ENCODE measurements around the gene WDR31. TPM values are rescaled to one million over a fixed set of nuclear protein-coding genes. Genes with fewer than 3 reads are reported as not detected.
"Not testable (repeated sequence)": the region's sequence is repeated elsewhere in the genome, so short reads cannot be mapped to it uniquely, and the experiment has no call there.

WDR31 gene
- polyA plus RNA-seq, result 1 to 10 TPM; 1.1 to 1.5 (median 1.3) TPM

DNA sequence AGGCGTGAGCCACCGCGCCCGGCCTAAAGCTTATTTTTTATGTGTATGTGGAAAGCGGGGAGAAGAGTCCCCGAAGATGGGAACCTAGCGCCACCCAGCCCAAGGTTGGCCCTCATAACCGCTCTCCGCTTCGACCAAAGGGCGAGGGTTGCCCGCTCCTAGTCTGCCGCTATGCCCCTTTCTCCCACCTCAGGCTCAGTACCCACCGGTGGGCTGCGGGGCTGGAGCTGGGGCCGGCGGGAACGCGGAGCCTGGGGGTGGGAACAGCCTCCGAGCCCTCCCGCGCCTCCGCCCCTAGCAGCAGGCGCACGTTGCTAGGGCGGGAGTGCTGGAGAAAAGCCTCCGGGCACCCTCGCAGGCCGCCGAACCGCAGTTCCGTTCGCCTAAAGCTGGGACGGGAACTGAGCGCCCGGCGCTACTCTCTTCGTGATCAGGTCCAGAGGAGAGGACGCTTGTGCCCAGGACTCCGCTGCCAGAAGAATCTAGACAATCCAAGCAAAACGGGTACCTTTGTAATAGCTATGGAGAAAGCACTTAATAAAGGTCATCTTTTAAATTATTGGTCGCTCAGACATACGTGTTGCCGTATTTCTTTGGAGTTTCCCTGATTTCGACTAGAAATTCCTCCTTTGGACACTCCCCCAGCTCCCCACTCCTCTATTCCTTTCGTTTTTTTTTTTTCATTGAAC is at the start of gene WDR31:
TSS of gene WDR31 (minus strand) at position 265 of the 689 bp plus-strand sequence. CDS start 8,253 bp downstream, outside the sequence.
- H3K27ac ChIP-seq (ENCODE audit: low read depth, low read length), result no peak within 1 kb of the TSS
- 0 to 1% (median 0%) methylated on average over 40 to 46 of the region's 46 CpGs for whole genome bisulfite sequencing, 3 donors

DNA sequence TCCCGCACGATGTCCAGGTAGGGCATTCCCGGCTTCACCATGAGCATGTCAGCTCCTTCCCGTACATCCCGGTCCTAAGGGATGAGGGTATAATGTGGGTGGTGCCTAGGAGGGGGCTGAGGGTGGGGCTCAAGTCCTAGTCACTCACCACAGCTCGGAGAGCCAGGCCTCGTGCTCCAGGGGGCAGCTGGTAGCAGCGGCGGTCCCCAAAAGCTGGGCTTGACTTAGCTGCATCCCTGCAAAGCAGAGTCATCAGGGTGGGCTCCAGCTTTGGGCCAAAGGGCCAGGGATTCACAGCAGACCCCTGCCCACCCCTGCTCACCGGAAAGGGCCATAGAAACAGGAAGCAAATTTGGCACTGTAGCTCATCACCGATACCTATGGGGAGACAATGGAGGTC is 49.4 kb upstream of the WDR31 start:
- 88 to 93% (median 89%) methylated on average over 11 of the region's 11 CpGs for WGBS, 3 donors
- H3K27ac ChIP-seq (ENCODE audit: low read depth, low read length), result no peak overlapping the region

DNA sequence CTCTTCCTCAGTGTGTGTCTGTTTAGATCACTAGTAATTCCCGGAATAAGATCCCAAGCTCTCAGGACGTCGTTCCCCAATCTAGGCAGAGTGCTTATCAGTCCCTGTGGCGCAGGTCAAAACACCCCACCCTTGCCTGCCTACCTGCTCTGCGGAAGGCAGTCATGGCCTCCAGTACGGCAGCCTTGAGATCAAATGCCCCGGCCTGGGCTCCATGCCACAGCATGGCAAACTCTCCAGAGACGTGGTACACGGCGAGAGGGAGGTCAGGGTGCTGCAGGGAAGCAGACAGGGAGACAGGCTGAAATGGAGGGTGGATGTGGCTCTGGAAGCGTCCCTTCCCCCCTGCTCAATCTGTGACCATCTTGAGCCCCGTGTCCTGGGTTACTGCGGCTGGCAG is 48.8 kb upstream of the WDR31 start:
- H3K27ac ChIP-seq (ENCODE audit: low read depth, low read length), result no peak overlapping the region
- WGBS, 3 donors, result 24 to 93% (median 85%) methylated on average over 13 of the region's 13 CpGs

DNA sequence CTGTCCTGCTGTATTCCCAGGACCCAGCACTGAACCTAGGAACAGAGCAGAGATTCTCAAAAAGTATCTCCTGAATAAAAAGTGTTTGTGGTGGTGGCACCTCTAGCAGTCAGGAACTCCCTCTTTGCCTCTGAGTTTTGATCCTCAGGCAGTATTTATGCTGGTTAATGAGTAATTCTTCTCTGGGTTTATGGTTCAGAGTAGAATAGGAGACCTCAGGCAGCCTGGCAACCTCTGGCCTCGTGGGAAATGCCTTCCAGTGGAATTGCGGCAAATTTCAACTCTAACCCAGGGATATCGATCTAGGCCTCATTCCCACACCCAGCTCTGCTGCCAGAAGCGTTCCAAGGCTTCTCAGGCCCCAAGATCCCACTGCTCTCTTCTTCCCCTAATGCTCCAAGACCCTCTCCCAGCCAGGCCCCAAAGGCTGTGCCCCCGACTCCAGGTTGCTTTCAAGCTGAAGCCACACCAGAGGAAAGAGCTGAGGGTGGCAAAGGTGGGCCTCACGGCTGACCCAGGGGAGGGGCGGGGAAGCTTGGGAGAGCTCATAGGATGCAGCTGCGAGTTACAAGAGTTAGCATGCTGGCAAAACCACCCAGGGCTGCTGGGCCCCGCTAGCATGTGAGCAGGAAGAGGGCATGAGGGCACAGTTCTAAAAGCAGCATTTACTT is 47.6 kb upstream of the WDR31 start:
- WGBS, 3 donors, result 26 to 92% (median 75%) methylated on average over 9 of the region's 9 CpGs
- H3K27ac ChIP-seq (ENCODE audit: low read depth, low read length), result no peak overlapping the region

DNA sequence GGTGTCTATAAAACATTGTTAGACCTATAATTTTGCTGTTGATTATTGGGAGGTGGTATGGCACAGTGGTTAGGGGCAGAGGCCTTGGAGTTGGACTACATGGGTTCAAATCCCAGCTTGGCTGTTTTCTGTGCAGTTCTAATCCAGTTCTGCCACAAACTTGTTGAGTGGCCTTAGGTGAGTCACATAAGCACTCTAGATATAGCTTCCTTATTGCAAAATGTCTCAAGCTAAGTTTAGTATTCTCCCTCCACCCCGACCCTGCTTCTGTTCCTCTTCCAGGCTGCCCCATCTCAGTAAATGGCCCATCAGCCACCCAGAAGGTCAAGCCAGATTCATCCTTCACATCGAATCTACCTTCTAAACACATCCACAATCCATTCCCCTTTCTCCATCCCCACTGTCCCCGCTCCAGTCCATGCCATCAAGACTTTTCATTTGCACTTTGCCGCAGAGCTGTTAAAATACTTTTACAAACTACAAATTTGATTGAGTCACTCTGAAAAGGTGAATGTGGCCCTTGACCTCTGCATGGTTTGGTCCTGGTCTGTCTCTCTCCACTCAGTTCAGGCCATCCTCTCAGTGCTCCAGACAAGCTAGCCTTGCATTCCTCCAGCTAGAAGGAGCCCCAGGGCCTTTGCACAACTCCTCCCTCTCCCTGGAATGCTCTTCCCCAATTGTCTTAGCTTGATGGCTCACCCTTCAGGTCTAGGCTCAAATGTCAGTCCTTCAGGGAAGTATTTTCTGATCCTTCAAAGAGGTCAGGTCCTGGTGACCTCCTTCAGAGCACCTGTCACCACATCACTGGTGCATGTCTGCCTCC is 46.7 kb upstream of the WDR31 start:
- WGBS, 3 donors, result 78 to 94% (median 81%) methylated on average over 4 of the region's 4 CpGs
- H3K27ac ChIP-seq (ENCODE audit: low read depth, low read length), result no peak overlapping the region

DNA sequence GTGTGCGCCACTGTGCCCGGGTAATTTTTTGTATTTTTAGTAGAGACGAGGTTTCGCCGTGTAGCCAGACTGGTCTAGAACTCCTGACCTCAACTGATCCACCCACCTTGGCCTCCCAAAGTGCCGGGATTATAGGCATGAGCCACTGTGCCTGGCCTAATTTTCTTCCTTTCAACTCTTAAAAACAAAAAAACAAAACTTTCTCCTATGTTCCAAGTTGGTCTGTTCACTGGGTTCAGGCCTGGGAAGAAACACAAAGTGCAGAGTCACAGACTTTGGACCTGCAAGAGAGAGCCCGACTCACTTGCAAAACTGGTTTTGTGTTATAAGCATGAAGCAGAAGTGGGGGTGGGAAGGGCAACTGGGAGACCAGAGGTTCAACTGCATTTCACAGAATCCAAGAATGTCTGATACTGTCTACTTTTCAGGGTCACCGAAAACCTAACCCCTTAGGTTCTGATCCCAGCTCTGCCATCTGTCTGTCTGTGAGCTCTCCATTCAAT is 41.9 kb upstream of the WDR31 start:
- H3K27ac ChIP-seq (ENCODE audit: low read depth, low read length), result no peak overlapping the region
- WGBS, 3 donors, result 26 to 90% (median 81%) methylated on average over 8 of the region's 8 CpGs

DNA sequence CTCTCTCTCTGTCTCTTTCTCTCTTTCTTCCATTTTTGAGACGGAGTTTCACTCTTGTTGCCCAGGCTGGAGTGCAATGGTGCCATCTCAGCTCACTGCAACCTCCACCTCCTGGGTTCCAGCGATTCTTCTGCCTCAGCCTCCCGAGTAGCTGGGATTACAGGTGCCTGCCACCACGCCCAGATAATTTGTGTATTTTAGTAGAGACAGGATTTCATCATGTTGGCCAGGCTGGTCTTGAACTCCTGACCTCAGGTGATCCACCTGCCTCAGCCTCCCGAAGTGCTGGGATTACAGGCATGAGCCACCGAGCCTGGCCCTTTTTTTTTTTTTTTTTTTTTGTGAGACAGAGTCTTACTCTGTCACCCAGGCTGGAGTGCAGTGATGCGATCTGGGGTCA is 41.4 kb upstream of the WDR31 start:
- H3K27ac ChIP-seq (ENCODE audit: low read depth, low read length), result not testable (repeated sequence)
- WGBS, 3 donors, result 40 to 87% (median 83%) methylated on average over 7 of the region's 7 CpGs

DNA sequence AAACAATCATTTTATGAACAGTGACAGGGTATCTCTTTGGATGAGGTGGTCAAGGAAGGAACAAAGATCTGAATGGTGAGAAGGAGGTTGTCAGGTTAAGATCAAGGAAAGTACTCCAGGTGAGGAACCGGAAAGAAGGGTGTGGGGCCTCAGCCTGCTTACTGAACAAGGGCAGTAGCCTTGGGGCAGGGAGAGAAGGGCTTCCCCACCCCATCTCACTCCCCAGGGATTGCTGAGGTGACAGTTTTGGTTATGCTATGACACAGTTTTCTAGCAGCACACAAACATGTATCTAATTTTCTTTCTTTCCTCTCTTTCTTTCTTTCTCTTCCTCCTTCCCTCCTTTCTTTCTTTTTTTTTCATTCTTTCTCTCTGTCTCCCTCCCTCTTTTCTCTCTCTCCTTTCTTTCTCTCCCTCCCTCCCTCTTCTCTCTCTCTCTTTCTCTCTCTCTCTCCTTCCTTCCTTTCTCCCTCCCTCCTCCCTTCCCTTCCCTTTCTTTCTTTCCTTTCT is 40.8 kb upstream of the WDR31 start:
- no peak overlapping the region for H3K27ac ChIP-seq (ENCODE audit: low read depth, low read length)
- 27 to 62% (median 58%) methylated on average over 1 of the region's 1 CpG for WGBS, 3 donors

DNA sequence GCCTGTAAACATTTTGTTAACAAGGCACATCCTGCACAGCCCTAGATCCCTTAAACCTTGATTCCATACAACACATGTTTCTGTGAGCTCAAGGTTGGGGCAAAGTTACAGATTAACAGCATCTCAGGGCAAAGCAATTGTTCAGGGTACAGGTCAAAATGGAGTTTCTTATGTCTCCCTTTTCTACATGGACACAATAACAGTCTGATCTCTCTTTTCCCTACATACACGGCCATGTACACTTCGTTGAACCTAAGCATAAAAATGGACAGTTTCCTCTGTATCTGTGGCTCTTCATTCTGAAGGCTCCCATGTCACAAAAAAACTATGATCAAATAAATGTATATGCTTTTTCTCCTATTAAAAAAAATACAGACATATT is 39.7 kb upstream of the WDR31 start:
- WGBS, 3 donors, result 55 to 89% (median 75%) methylated on average over 2 of the region's 2 CpGs
- H3K27ac ChIP-seq (ENCODE audit: low read depth, low read length), result not testable (repeated sequence)

DNA sequence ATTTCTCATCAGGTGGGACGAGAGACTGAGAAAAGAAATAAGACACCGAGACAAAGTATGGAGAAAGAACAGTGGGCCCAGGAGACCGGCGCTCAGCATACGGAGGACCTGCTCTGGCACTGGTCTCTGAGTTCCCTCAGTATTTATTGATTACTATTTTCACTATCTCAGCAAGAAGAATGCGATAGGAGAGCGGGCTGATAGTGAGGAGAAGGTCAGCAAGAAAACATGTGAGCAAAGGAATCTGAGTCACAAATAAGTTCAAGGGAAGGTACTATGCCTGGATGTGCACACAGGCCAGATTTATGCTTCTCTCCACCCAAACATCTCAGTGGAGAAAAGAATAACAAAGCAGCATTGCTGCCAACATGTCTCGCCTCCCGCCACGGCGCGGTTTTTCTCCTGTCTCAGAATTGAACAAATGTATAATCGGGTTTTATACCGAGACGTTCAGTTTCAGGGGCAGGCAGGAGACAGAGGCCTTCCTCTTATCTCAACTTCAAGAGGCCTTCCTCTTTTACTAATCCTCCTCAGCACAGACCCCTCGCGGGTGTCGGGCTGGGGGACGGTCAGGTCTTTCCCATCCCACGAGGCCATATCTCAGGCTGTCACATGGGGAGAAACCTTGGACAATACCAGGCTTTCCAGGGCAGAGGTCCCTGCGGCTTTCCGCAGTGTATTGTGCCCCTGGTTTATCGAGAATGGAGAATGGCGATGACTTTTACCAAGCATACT is 39.2 kb upstream of the WDR31 start:
- WGBS, 3 donors, result 22 to 68% (median 68%) methylated on average over 24 of the region's 24 CpGs
- H3K27ac ChIP-seq (ENCODE audit: low read depth, low read length), result not testable (repeated sequence)

DNA sequence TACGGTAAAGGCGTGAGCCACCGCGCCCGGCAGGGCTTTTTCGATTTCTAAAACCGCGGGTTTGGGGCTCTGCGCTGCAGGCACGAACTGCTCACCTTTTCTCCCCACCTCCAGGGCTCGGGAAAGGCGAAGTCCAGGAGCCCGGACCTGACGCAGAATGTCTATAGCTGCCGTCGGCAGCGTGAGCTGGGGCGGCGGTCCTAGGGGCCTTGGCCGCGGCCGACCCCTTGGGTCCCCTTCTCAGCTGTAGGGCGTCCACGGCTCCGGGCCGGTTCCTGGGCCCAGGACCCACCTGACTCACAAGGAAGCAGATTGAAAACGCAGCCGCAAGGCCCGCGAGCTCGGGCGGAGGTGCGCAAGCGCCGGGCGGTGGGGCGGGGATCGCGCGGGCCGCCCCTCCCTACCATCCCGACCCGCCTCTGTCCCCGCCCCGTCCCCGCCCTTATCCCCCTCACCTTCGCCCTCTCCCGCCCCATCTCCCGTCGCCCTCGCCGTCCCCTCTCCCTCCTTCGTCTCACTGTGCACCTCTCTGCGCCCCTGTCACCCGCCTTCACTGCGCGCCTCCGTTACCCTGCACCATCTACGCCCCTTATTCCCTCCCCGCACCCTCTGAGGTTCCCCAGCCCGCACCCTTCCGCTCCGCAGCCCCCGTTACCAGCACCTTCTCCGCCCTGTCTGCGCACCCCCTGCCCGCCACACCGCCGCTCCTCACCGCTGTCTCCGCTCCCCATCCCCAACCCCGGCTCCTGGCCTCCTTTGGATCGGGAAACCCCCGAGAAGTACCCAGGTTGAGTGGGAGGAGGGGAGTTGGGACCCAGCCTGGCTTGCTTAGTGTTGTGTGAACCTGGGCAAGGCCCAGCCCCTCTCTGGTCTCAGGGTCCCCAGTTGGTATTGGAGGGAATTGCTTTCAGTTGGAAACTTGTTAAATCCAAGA is 36.8 kb upstream of the WDR31 start, which contains the start of gene HDHD3:
TSS of gene HDHD3 (minus strand) at position 353 of the 934 bp plus-strand sequence. CDS start 2,632 bp downstream, outside the sequence.
- no peak within 1 kb of the TSS for H3K27ac ChIP-seq (ENCODE audit: low read depth, low read length)
- WGBS, 3 donors, result 1 to 3% (median 2%) methylated on average over 33 to 72 of the region's 74 CpGs

DNA sequence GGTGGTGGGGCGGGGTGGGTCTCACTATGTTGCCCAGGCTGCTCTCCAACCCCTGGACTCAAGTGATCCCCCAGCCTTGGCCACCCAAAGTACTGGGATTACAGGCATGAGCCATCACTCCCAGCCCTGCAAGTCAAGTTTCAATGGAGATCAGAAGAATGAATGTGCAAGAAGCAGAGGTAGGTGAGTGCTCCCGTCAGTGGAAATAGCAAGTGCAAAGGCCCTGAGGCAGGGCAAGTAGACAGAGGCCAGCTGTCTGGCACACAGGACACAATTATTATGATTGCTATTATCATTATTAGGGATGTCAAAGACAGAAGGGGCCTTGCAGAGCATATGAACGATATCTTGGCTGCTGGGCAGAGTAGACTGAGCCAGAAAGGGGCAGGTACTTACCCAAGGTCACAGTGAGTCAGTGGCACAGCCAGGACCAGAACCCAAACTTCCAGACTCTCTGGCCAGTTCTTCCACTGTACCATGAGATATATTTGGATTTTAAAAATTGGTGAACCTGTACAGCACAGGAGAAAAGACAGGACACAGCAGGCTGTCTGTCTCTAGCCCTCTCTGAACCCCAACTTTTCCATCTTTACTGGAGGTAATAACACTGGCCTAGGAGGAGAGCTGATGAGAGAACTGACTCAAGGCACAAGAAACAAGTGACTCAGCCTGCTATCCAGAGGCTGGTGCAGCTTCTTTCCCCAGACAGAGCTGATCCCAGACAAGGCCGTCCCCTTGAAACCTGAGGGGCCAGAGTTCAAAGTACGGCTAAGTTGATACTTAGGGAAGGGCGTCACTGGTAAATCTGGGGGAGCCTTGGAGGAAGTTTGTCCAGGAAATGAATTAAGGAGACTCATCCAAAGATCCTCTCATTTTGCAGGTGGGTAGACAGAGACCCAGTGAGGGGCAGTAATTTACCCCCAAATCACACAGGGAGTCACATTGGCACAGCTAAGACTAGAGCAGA is 35.3 kb upstream of the WDR31 start:
- H3K27ac ChIP-seq (ENCODE audit: low read depth, low read length), result no peak overlapping the region
- WGBS, 3 donors, result 44 to 89% (median 88%) methylated on average over 6 of the region's 6 CpGs

DNA sequence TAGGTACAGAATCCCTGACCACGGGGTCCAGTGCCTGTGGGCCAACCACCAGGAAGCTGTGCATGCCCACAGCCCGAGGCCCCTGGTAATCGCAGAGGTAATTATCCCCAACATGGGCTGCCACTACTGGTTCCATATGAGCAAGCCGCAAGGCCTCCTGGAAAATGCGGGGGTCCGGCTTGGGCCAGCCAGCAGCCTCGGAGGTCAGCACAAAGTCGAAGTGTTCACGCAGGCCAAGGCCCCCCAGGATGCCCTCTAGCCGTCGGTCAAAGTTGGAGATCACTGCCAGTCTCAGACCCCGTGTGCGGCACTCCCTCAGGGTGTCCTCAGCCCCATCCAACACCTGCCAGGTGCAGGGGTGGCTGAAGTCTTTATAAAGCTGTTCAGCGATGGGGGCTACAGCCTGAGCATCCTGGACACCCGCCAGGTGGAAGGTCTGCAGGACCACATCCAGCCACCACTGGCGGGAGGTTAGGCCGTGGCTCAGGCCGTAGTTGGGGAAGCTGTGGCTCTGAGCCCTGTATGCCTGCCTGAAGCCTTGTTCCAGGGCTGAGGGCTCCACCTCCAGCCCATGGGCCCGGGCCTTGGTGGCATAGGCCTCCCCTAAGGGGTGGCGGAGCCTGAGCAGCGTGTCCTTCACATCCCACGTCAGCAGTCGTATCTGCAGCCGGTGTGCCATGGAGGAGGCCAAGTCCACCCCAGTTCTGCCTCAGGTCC is 33.8 kb upstream of the WDR31 start:
- 63 to 92% (median 91%) methylated on average over 24 of the region's 24 CpGs for WGBS, 3 donors
- no peak overlapping the region for H3K27ac ChIP-seq (ENCODE audit: low read depth, low read length)

DNA sequence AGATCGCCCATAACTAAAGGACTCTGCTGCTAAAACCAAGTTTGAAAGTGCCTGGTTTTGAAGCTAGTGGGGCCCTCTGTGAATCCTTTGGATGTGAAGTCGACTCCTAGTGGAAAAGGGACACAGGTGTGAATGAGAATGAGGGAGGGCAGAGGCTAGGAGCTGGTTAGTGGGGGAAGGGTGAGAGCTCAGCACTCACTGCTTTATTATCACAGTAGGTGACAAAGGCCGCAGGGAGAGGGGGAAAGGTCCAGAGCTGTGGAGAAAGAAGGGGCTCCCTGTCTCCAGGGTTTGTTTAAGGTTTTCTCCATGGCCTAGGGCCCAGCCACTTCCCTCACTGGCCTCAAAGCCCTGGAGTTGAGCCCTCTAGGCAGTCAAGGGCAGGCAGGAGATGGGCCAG is 33.2 kb upstream of the WDR31 start:
- no peak overlapping the region for H3K27ac ChIP-seq (ENCODE audit: low read depth, low read length)
- 52 to 73% (median 63%) methylated on average over 3 of the region's 3 CpGs for WGBS, 3 donors

DNA sequence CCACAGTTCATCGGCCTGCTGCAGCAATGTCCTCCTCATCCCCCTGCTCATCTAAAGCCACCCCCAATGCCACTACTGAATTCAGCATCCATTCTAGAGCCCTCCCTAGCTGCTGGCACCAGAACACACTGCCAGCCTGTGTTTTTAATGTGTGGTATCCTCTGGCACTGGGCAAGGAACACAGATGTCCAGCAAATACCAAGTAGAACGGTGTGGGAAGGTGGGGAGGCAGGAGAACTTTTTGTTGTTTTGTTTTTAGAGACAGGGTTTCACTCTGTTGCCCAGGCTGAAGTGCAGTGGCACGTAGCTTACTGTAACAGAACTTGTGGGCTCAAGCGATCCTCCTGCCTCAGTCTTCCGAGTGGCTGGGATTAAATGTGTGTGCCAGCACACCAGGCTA is 32.0 kb upstream of the WDR31 start:
- 73 to 94% (median 93%) methylated on average over 5 of the region's 5 CpGs for WGBS, 3 donors
- H3K27ac ChIP-seq (ENCODE audit: low read depth, low read length), result no peak overlapping the region

Measured in adipose tissue (tissue), 3 donors.